DOHH2 (cell line): ENCODE measurements around the gene SARS1.

Experiments used
- CTCF ChIP-seq: fragments of 200-600 bp; sonication (generic); IDR thresholded peaks from one replicate; pipeline ENCODE4 v1.5.1; 2014; ENCODE audit warnings: antibody characterized with exemption, mild to moderate bottlenecking, low read depth, low read length; ENCODE audit not compliant: poor library complexity, severe bottlenecking
- EZH2phosphoT487 ChIP-seq: fragments of 200-600 bp; sonication (generic); IDR thresholded peaks from 2 replicates; pipeline ENCODE4 v1.6.1; 2017; ENCODE audit warnings: borderline replicate concordance, mild to moderate bottlenecking, antibody characterized with exemption, low read length, moderate library complexity, mixed read lengths

- TF ChIP-seq CTCF (no peak), EZH2phosphoT487 (no peak)
Measured at GRCh38 chr1:109213824-109214693, at the start of gene SARS1.
